ENCODE results near the gene CARMIL3. TPM values are rescaled to one million over a fixed set of nuclear protein-coding genes. Genes with fewer than 3 reads are reported as not detected.
"Not testable (repeated sequence)": the region's sequence is repeated elsewhere in the genome, so short reads cannot be mapped to it uniquely, and the experiment has no call there.

The CARMIL3 gene
- total and polyA plus RNA-seq, 2 experiments from 2014 or later = not detected

DNA sequence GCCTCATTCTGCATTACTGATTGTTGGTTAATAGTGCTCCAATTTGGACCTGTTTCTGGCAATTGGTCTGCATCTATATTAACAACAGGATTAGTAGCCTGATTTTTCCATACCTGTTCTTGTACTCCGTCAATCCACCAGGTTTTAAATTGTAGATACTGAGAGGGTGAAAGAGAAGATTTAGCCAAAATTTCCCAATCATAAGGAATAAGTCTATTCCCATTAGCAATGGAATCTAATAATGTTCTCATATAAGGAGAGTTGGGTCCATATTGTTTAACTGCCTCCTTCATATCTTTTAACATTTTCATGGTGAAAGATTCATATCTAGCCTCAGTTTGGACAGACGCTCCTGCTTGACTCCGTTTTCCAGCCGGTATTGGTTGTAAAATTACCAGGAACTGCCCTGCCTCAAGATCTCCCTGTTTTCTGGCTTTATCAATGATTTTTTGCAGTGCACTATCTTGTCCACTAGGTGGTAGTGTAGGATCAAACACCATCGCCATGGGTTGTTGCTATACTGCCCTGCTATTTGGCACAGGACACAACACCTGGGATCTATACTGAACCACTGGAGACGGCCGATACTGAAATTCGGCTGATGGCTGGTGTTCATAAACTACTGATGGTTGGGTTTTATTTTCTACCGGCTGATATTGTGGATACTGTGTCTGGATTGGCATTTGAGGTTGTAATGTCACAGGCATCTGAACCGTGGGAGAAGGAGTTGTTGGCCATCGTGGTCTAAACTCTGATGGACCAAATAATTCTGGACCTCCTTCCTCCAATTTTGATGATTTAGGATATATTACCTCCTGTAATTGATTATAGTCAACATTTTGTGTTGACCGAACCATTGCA lies 37.9 kb upstream of the CARMIL3 start:
- Histone ChIP-seq H3K9me3 (ENCODE audit: low read depth) (no peaks in the 10 kb centered on the region), H3K4me3 (no peak overlapping the region), H3K4me1 (ENCODE audit: insufficient read depth) (no peaks in the 10 kb centered on the region), H4K20me1 (ENCODE audit: insufficient read depth) (no peaks in the 10 kb centered on the region), H3K27me3 (replicated peaks; ENCODE audit: insufficient read depth) (no peaks in the 10 kb centered on the region), H3K79me2 (ENCODE audit: insufficient read depth) (no peaks in the 10 kb centered on the region), H3K36me3 (ENCODE audit: low read depth) (no peaks in the 10 kb centered on the region), H3K27ac (no peak overlapping the region), H2AFZ (no peak overlapping the region), H3K4me2 (ENCODE audit: unreplicated experiment) (no peak overlapping the region), H3K9ac (no peak overlapping the region), H3K9me2 (ENCODE audit: insufficient read depth) (no peaks in the 10 kb centered on the region), H3F3A (ENCODE audit: insufficient read depth) (no peaks in the 10 kb centered on the region)
- DNase-seq = peak; percentile 74
- 13 to 16% methylated on average over 12 of the region's 12 CpGs for WGBS, 2 experiments (ENCODE audit: low coverage in 1 of 2, low lambda C conversion rate in 2 of 2, missing lambda C conversion rate in 2 of 2)
- TF ChIP-seq EZH2phosphoT487 (IDR thresholded peaks at IDR 0.05; ENCODE audit: insufficient read depth, low read depth) (no peak), EZH2 (IDR thresholded peaks at IDR 0.05; ENCODE audit: insufficient read depth, poor library complexity, severe bottlenecking) (no peak)
- in situ Hi-C loops (cut with MboI) = no loop called here

DNA sequence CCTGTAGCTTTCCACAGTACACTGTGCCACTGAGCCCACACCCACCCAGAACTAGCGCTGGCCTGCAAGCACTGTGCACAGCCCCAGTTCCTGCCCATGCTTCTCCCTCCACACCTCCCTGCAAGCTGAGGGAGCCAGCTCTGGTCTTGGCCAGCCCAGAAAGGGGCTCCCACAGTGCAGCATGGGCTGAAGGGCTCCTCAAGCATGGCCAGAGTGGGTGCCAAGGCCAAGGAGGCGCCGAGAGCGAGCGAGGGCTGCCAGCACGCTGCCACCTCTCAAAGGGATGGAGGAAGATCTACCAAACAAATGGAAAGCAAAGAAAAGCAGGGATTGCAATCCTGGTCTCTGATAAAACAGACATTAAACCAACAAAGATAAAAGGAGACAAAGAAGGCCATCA lies 36.1 kb upstream of the CARMIL3 start:
- 96% methylated on average over 6 of the region's 6 CpGs for WGBS, 2 experiments (ENCODE audit: low coverage in 1 of 2, low lambda C conversion rate in 2 of 2, missing lambda C conversion rate in 2 of 2)

DNA sequence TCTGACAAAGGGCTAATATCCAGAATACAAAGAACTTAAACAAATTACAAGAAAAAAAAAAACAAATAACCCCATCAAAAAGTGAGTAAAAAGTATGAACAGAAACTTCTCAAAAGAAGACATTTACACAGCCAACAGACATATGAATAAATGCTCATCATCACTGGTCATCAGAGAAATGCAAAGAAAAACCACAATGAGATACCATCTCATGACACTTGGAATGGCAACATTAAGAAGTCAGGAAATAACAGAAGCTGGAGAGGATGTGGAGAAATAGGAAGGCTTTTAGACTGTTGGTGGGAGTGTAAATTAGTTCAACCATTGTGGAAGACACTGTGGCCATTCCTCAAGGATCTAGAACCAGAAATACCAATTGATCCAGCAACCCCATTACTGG lies 32.8 kb upstream of the CARMIL3 start:
- H3K4me3 ChIP-seq; H3K27ac ChIP-seq; H4K20me1 ChIP-seq (ENCODE audit: insufficient read depth); H3K79me2 ChIP-seq (ENCODE audit: insufficient read depth); H3K9ac ChIP-seq; H3K9me2 ChIP-seq (ENCODE audit: insufficient read depth); H2AFZ ChIP-seq; H3K9me3 ChIP-seq (ENCODE audit: low read depth); H3K27me3 ChIP-seq (replicated peaks; ENCODE audit: insufficient read depth); H3F3A ChIP-seq (ENCODE audit: insufficient read depth); H3K36me3 ChIP-seq (ENCODE audit: low read depth); H3K4me2 ChIP-seq (ENCODE audit: unreplicated experiment); H3K4me1 ChIP-seq (ENCODE audit: insufficient read depth); in situ Hi-C loops (cut with MboI); DNase-seq: not testable (repeated sequence)

More for the DNA sequence above, 36.1 kb upstream of the CARMIL3 start:
- H3K9me2 ChIP-seq (ENCODE audit: insufficient read depth); H3K79me2 ChIP-seq (ENCODE audit: insufficient read depth); H3K4me1 ChIP-seq (ENCODE audit: insufficient read depth); H4K20me1 ChIP-seq (ENCODE audit: insufficient read depth); H3K36me3 ChIP-seq (ENCODE audit: low read depth); H3F3A ChIP-seq (ENCODE audit: insufficient read depth); H2AFZ ChIP-seq; H3K27me3 ChIP-seq (replicated peaks; ENCODE audit: insufficient read depth); DNase-seq; H3K9ac ChIP-seq; in situ Hi-C loops (cut with MboI); H3K9me3 ChIP-seq (ENCODE audit: low read depth); H3K4me2 ChIP-seq (ENCODE audit: unreplicated experiment); H3K27ac ChIP-seq; H3K4me3 ChIP-seq: not testable (repeated sequence)

DNA sequence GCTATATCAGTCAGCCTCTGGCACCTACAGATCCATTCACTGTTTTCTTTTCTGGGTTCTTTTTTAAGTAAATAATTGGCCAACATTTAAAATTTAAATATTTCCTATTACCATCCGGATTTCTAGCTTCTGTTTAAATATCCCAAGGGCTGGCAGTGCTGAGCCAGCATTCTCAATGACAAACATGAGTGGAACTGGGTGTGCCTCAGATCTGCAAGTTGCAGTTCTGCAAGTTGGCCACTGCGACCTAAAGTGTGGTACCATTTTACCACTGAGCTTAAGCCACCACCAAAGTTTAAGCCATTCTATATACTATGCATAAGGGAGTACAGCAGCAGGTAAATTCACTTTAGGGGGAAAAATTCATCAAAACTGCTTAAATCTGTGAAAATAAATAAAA lies 31.9 kb upstream of the CARMIL3 start:
- H3K4me1 ChIP-seq (ENCODE audit: insufficient read depth); H3K79me2 ChIP-seq (ENCODE audit: insufficient read depth); H3K27ac ChIP-seq; H3K9ac ChIP-seq; H3K36me3 ChIP-seq (ENCODE audit: low read depth); H3K9me2 ChIP-seq (ENCODE audit: insufficient read depth); H3K27me3 ChIP-seq (replicated peaks; ENCODE audit: insufficient read depth); H3K4me2 ChIP-seq (ENCODE audit: unreplicated experiment); H3K4me3 ChIP-seq; H3F3A ChIP-seq (ENCODE audit: insufficient read depth); H2AFZ ChIP-seq; H4K20me1 ChIP-seq (ENCODE audit: insufficient read depth); H3K9me3 ChIP-seq (ENCODE audit: low read depth); in situ Hi-C loops (cut with MboI): not testable (repeated sequence)
- DNase-seq = peak; percentile 30
- WGBS, 2 experiments (ENCODE audit: low coverage in 1 of 2, low lambda C conversion rate in 2 of 2, missing lambda C conversion rate in 2 of 2) = 20 to 23% methylated on average over 2 of the region's 2 CpGs

DNA sequence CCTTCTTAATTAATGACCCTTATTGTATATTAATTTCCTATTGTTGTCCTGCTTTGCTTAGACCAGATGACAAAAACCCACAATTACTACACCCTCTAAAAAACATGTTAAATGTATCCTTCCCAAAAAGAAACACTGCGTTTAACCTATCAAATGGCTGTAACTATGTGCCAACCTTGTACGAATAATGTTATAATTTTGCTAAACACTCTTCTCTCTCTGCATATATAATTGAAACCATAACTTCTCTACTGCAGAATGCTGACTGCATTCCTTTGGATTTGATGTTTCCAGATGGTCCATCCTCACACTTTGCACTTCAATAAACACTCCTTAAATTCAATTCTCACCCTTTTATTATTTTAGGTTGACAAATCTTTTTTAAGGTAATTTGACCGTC lies 31.3 kb upstream of the CARMIL3 start:
- 24 to 34% methylated on average over 2 to 3 of the region's 3 CpGs for WGBS, 2 experiments (ENCODE audit: low coverage in 1 of 2, low lambda C conversion rate in 2 of 2, missing lambda C conversion rate in 2 of 2)
- H3K4me3 ChIP-seq; H2AFZ ChIP-seq; H3K79me2 ChIP-seq (ENCODE audit: insufficient read depth); H3K9me2 ChIP-seq (ENCODE audit: insufficient read depth); H3K4me1 ChIP-seq (ENCODE audit: insufficient read depth); H3F3A ChIP-seq (ENCODE audit: insufficient read depth); H3K27ac ChIP-seq; H3K27me3 ChIP-seq (replicated peaks; ENCODE audit: insufficient read depth); H3K9me3 ChIP-seq (ENCODE audit: low read depth); H3K4me2 ChIP-seq (ENCODE audit: unreplicated experiment); H3K36me3 ChIP-seq (ENCODE audit: low read depth); H4K20me1 ChIP-seq (ENCODE audit: insufficient read depth); H3K9ac ChIP-seq; in situ Hi-C loops (cut with MboI); DNase-seq: not testable (repeated sequence)

DNA sequence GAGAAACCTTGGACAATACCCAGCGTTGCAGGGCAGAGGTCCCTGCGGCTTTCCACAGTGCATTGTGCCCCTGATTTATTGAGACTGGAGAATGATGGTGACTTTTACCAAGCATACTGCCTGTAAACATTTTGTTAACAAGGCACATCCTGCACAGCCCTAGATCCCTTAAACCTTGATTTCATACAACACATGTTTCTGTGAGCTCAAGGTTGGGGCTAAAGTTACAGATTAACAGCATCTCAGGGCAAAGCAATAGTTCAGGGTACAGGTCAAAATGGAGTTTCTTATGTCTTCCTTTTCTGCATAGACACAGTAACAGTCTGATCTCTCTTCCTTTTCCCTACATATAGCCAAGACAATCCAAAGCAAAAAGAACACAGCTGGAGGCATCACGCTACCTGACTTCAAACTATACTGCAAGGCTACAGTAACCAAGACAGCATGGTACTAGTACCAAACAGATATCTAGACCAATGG lies 26.8 kb upstream of the CARMIL3 start:
- H3K9ac ChIP-seq = not testable (repeated sequence)
- 61 to 80% methylated on average over 3 of the region's 3 CpGs for WGBS, 2 experiments (ENCODE audit: low coverage in 1 of 2, low lambda C conversion rate in 2 of 2, missing lambda C conversion rate in 2 of 2)

DNA sequence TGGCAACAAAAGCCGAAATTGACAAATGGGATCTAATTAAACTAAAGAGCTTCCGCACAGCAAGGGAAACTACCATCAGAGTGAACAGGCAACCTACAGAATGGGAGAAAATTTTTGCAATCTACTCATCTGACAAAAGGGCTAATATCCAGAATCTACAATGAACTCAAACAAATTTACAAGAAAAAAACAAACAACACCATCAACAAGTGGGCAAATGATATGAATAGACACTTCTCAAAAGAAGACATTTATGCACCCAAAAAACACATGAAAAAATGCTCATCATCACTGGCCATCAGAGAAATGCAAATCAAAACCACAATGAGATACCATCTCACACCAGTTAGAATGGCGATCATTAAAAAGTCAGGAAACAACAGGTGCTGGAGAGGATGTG lies 22.1 kb upstream of the CARMIL3 start:
- H3K9me3 ChIP-seq (ENCODE audit: low read depth); H3K4me2 ChIP-seq (ENCODE audit: unreplicated experiment); H3K27ac ChIP-seq; H4K20me1 ChIP-seq (ENCODE audit: insufficient read depth); H3K27me3 ChIP-seq (replicated peaks; ENCODE audit: insufficient read depth); H2AFZ ChIP-seq; H3K79me2 ChIP-seq (ENCODE audit: insufficient read depth); DNase-seq; H3K9ac ChIP-seq; H3K4me3 ChIP-seq; H3K9me2 ChIP-seq (ENCODE audit: insufficient read depth); in situ Hi-C loops (cut with MboI); H3K36me3 ChIP-seq (ENCODE audit: low read depth): not testable (repeated sequence)
- Histone ChIP-seq H3K4me1 (ENCODE audit: insufficient read depth) (peaks cover 16% of the 10 kb centered on the region), H3F3A (ENCODE audit: insufficient read depth) (peaks cover 12% of the 10 kb centered on the region; the same call in 1 of the 2 replicates)
- WGBS, 2 experiments (ENCODE audit: low coverage in 1 of 2, low lambda C conversion rate in 2 of 2, missing lambda C conversion rate in 2 of 2) = 72 to 82% methylated on average over 2 of the region's 3 CpGs

More for the DNA sequence above, 26.8 kb upstream of the CARMIL3 start:
- H2AFZ ChIP-seq; H3K27me3 ChIP-seq (replicated peaks; ENCODE audit: insufficient read depth); H3K4me1 ChIP-seq (ENCODE audit: insufficient read depth); H3K4me2 ChIP-seq (ENCODE audit: unreplicated experiment); DNase-seq; H3K27ac ChIP-seq; H3K4me3 ChIP-seq; H3F3A ChIP-seq (ENCODE audit: insufficient read depth); H4K20me1 ChIP-seq (ENCODE audit: insufficient read depth); H3K36me3 ChIP-seq (ENCODE audit: low read depth); H3K79me2 ChIP-seq (ENCODE audit: insufficient read depth); in situ Hi-C loops (cut with MboI); H3K9me3 ChIP-seq (ENCODE audit: low read depth); H3K9me2 ChIP-seq (ENCODE audit: insufficient read depth): not testable (repeated sequence)

Data from GM23248 (cell line).